Peyer's patch (tissue), 4 donors: ENCODE measurements around the gene CELF1. TPM values are rescaled to one million over a fixed set of nuclear protein-coding genes. Genes with fewer than 3 reads are reported as not detected.
A peak's percentile ranks its signal among the peaks of the same experiment; 100 is the strongest.

Source experiments
- DNase-seq, 3 donors: peaks; one replicate each; pipeline ENCODE4 v3.0.0-alpha.2; 2017 to 2019
- H3K27ac ChIP-seq, 4 donors: fragments of 200-600 bp; sonication (generic); one replicate each; pipeline ENCODE4 v1.5.1; 2016 to 2019
- H3K27me3 ChIP-seq, 2 donors: fragments of 200-600 bp; sonication (generic); one replicate each; pipeline ENCODE4 v1.5.1; 2019
- H3K36me3 ChIP-seq, 3 donors: fragments of 200-600 bp; sonication (generic); one replicate each; pipeline ENCODE4 v1.5.1; 2016 to 2019
- H3K4me1 ChIP-seq, 4 donors: fragments of 200-600 bp; sonication (generic); one replicate each; pipeline ENCODE4 v1.5.1; 2016 to 2019
- H3K4me3 ChIP-seq, 4 donors: fragments of 200-600 bp; sonication (generic); 1 replicate in 3 of 4; 2 replicates in 1 of 4; pipeline ENCODE4 v1.5.1; 2016 to 2019; ENCODE audit warnings: mild to moderate bottlenecking in 1 of 4
- H3K9me3 ChIP-seq, 4 donors: fragments of 200-600 bp; sonication (generic); one replicate each; pipeline ENCODE4 v1.5.1; 2016 to 2019; ENCODE audit warnings: mild to moderate bottlenecking in 1 of 4
- CTCF ChIP-seq, 6 experiments: fragments of 450-650 bp in 4 of 6; fragments of 200-600 bp in 2 of 6; sonication (generic) in 1 of 6; IDR thresholded peaks; one replicate each; pipeline ENCODE4 v1.5.1; 2017 to 2019; ENCODE audit warnings: antibody characterized with exemption in 6 of 6, mild to moderate bottlenecking in 3 of 6, moderate library complexity in 1 of 6
- POLR2A ChIP-seq, 2 donors: fragments of 450-650 bp; IDR thresholded peaks; one replicate each; pipeline ENCODE4 v1.5.1; 2017; ENCODE audit warnings: antibody characterized with exemption in 2 of 2, mild to moderate bottlenecking in 2 of 2, moderate library complexity in 2 of 2
- total RNA-seq, 4 donors: library from RNA; depleted of rRNA; stranded (reverse); fragments of >200 nt; gene quantifications; one replicate each; pipeline ENCODE4 v1.1.0, GENCODE V29; 2016

CELF1 gene
- total RNA-seq, 4 donors from 2014 or later = 90.7 to 134 (median 121) TPM

- Histone ChIP-seq H3K4me1 (no peaks in the 10 kb centered on the region), H3K27me3 (no peaks in the 10 kb centered on the region), H3K36me3 (peaks cover 0 to 99% (median 0%) of the 10 kb centered on the region in 3 donors), H3K4me3 (no peak overlapping the region), H3K9me3 (no peaks in the 10 kb centered on the region), H3K27ac (no peak overlapping the region)
- TF ChIP-seq POLR2A (IDR thresholded peaks at IDR 0.05) (no peak), CTCF (IDR thresholded peaks at IDR 0.05) (no peak)
- no peak for DNase-seq
Measured at GRCh38 chr11:47477323-47477722, 75.6 kb downstream of the CELF1 start.

GRCh38 chr11:47470671-47471070 is 82.3 kb downstream of the CELF1 start:
- TF ChIP-seq CTCF (IDR thresholded peaks at IDR 0.05) = no peak
- TF ChIP-seq POLR2A (IDR thresholded peaks at IDR 0.05) = no peak
- H3K36me3 ChIP-seq = peaks cover 0 to 71% (median 0%) of the 10 kb centered on the region in 3 donors

GRCh38 chr11:47469361-47470179 is 83.4 kb downstream of the CELF1 start:
- Histone ChIP-seq H3K27me3 (no peaks in the 10 kb centered on the region), H3K9me3 (no peaks in the 10 kb centered on the region), H3K4me1 (peaks cover 0 to 39% (median 0%) of the 10 kb centered on the region in 4 donors), H3K27ac (no peak overlapping the region), H3K36me3 (peaks cover 0 to 66% (median 0%) of the 10 kb centered on the region in 3 donors), H3K4me3 (no peak overlapping the region)
- TF ChIP-seq POLR2A (IDR thresholded peaks at IDR 0.05) = no peak
- TF ChIP-seq CTCF (IDR thresholded peaks at IDR 0.05) = no peak
- no peak for DNase-seq

More at GRCh38 chr11:47470671-47471070, 82.3 kb downstream of the CELF1 start:
- Histone ChIP-seq H3K9me3 (no peaks in the 10 kb centered on the region), H3K4me3 (no peak overlapping the region), H3K27me3 (no peaks in the 10 kb centered on the region), H3K4me1 (peaks cover 0 to 39% (median 0%) of the 10 kb centered on the region in 4 donors), H3K27ac (no peak overlapping the region)
- DNase-seq = no peak

- no peaks in the 10 kb centered on the region for H3K9me3 ChIP-seq
- TF ChIP-seq POLR2A (IDR thresholded peaks at IDR 0.05) (no peak), CTCF (IDR thresholded peaks at IDR 0.05) (no peak)
- DNase-seq = no peak
- peaks cover 0 to 39% (median 0%) of the 10 kb centered on the region in 4 donors for H3K4me1 ChIP-seq
- H3K27me3 ChIP-seq = no peaks in the 10 kb centered on the region
- H3K4me3 ChIP-seq = no peak overlapping the region
- no peak overlapping the region for H3K27ac ChIP-seq
- peaks cover 0 to 66% (median 0%) of the 10 kb centered on the region in 3 donors for H3K36me3 ChIP-seq
Measured at GRCh38 chr11:47468598-47469214, 84.2 kb downstream of the CELF1 start.

GRCh38 chr11:47467357-47467756 is 85.6 kb downstream of the CELF1 start:
- peak in 2 of 3 donors; percentile 52 to 53 for DNase-seq
- TF ChIP-seq POLR2A (IDR thresholded peaks at IDR 0.05) (no peak), CTCF (IDR thresholded peaks at IDR 0.05) (no peak)
- Histone ChIP-seq H3K4me3 (no peak overlapping the region), H3K27me3 (no peaks in the 10 kb centered on the region), H3K36me3 (peaks cover 0 to 57% (median 0%) of the 10 kb centered on the region in 3 donors), H3K4me1 (peaks cover 0 to 39% (median 0%) of the 10 kb centered on the region in 4 donors), H3K27ac (peak overlapping the region in 2 of 4 donors; percentile 57 to 68), H3K9me3 (no peaks in the 10 kb centered on the region)
